GM12874 (cell line): ENCODE results near the gene MOSMO.

ENCODE experiments used
- CTCF ChIP-seq: IDR thresholded peaks from 2 replicates; pipeline ENCODE4 v1.5.1; 2011; ENCODE audit warnings: low read depth, mild to moderate bottlenecking, control low read depth, low read length, moderate library complexity; ENCODE audit not compliant: insufficient read depth

The MOSMO gene

DNA sequence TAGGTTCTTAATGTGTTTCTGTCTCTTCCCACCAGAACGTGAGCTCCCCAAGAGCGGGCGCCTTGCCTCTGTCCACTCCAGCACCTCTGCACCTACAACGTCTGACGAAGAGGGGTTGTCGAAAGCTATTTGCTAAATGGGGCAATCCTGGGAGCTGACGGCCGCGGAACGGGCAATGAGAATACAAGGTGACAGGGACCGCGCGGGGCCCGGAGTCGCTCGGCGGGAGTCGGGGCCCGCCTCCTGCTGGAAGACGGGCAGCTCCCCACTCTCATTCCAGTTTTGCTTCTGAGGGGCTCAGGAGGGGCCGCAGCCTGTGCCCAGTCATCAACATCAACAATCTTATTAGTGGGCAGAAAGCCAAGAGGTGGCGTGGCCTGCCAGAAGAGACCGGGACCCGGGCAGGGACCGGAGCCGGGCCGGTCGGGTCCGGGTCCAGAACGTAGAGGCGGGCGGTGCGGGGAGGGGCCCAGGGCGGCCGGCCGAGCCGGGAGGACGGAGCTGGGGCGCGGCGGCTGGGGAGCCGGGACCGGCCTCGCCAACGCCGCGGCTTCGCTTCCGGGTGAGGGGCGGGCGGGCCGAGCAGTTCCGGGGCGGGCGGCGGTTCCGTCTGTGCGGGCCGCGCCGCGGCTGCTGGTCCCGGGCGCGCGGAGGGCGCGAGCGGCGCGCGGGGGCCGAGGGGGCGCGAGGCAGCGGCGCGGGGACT is at the start of gene MOSMO:
Gene MOSMO, plus strand, starts transcription at position 603 of the 706 bp plus-strand sequence. CDS start 191 bp downstream, outside the sequence.
- TF ChIP-seq CTCF = no peak

GRCh38 chr16:21959050-21959449 is 48.9 kb upstream of the MOSMO start:
- no peak for TF ChIP-seq CTCF

DNA sequence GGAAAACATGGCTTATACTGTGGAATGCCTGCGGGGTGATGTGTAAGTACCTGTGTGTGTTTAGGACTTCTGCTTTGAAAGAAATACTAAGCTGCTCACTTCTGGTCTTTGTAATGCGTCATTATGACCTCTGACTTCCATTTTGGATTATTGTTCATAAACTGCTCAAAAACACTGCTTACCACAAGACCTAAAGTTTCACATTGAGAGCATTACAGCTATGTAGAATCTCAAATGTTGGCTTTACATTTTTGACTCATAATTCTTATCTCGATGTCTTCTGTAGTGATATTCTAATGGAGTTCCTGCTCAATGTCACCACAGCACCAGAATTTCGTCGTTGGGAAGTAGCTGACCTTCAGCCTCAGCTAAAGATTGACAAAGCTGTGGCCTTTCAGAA is 45.4 kb upstream of the MOSMO start:
- no peak for TF ChIP-seq CTCF

- no peak for TF ChIP-seq CTCF
Observed at GRCh38 chr16:21963887-21964286, 44.0 kb upstream of the MOSMO start.

- no peak for TF ChIP-seq CTCF
Observed at GRCh38 chr16:21964353-21964752, 43.6 kb upstream of the MOSMO start.

GRCh38 chr16:21971856-21972255 is 36.1 kb upstream of the MOSMO start:
- no peak for TF ChIP-seq CTCF

DNA sequence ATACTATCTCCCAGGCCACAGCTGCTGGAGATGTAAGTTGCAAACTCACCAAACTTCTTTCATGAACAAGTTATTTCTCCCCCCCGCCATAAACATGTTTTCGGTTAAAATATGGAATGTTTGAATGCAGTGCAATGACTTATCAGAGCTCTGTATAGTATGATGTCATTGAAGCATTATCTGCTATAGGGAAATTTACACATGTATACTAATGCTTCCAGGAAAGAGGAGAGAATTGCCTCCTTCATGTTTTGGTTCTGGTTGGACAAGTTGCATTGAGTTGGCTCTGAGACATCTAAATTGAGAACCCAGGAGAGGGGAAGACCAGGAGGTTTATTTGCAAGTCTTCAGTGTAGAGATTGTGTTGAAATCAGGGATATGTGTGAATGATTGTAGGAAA is 34.0 kb upstream of the MOSMO start:
- TF ChIP-seq CTCF = no peak
